SW480 (cell line): ENCODE data around the gene ZFYVE27.

Experiments used
- DNase-seq: peaks from one replicate; pipeline ENCODE4 v3.0.0-alpha.2; 2016; ENCODE audit warnings: low spot score

ZFYVE27 gene

GRCh38 chr10:97771055-97771891 lies 34.3 kb downstream of the ZFYVE27 start:
- DNase-seq: peak; percentile 64

DNA sequence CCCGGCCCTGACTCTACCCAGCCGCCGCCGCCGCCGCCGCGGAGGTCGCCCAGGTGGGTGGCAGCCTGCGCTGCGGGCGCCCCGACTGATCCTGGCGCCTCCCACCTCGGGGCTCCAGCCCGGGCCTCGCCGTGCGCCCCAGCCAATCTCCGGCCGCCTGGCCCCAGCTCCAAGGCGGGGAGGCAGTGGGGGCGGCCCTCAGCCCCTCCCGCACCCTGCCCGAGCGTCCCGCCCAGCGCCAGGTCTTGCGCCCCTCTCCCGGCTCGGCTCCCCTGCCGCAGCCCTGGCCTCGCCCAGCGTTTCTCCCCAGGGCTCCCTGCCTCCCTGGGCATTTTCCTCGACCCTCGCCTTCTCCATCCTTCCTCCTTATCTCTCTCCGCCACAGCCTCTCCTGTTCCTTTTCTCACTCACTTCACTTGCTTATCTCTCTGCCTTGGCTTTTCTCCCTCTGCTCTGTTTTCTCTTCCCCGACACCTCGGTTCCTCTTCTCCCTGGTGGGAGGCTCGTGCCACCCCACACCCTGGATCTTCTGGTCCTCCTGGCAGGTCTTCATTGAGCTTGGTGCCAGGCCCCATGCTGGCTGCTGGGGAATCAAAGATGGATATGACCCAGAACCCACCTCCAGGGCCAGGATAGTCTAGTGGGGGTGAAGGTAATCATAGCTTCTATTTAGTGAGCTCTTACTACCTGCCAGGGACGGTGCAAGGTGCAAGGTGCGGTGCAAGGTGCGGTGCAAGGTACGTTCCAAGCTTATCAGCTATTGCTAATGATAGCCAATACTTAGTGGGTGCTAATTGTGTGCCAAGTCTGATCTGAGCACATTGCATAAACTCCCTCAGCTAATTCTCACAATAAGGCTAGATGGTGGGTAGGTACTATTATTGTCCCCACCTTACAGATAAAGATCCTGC lies 35.2 kb downstream of the ZFYVE27 start, which contains the start of gene SFRP5:
Gene SFRP5, minus strand, starts transcription at position 87 of the 911 bp plus-strand sequence. CDS start 166 bp downstream, outside the sequence.
- DNase-seq: no peak

GRCh38 chr10:97773096-97773495 lies 36.2 kb downstream of the ZFYVE27 start:
- DNase-seq: no peak

- no peak for DNase-seq
These were observed 37.9 kb downstream of the ZFYVE27 start for GRCh38 chr10:97774811-97775294.

GRCh38 chr10:97777143-97777542 lies 40.2 kb downstream of the ZFYVE27 start:
- no peak for DNase-seq

DNA sequence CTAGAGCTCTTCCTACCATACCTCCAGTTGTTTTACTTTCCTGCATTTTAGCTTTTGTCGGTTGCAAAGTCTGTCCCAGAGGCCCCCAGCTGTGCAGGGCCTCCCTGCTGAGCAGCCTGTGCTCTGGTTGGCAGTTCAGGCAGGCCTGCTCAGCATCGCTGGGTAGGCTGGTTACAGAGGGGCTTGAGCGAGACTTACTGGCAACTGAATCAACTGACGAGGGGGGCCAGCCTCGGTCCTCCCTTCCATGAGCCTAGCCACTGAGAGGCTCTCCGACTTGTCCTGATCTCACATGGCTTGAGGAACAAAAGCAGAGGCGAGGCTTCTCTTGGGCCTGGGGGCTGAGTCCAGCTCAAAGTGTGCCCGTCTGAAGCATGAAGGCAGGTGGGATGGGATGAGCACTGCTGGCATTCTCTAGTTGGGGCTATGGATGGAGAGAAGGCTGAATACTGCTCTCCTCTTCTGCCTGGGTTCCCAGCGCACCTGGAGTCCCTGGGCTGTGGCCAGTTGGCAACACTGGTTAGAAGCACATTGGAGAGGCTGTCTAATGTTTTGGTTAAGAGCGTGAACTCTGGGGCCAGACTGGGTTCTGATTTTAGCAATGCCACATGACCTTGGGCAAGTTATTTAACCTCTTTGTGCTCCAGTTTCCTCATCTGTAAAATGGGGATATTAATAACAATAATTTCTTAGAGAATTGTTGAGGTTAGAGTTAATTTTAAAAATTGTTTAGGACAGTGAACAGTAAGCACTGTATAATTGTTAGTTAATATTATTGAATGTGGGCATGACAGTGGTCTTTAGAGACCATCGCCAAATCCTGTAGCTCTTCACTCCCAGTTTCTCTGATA lies 41.7 kb downstream of the ZFYVE27 start:
- DNase-seq: no peak

DNA sequence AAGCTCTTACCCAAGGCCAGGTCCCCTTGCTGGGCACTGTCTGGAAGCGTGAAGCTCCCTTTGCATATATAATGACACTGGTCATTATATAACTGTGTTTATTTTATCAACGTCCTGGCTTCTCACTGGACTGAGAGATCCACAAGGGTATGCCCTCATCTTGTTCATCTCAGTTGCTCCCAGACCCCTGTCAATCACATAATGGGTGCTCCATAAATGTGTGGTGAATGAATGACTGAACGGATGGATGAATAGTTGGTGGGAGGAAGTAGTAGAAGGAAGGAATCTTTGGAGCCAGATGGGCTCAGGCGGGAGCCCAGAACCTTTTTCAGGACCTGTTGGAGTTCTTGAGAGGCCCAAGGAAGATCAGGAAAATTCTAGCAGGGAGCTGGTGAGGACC lies 42.6 kb downstream of the ZFYVE27 start:
- no peak for DNase-seq

GRCh38 chr10:97779975-97780374 lies 43.0 kb downstream of the ZFYVE27 start:
- DNase-seq: no peak

- no peak for DNase-seq
These were observed 44.1 kb downstream of the ZFYVE27 start for GRCh38 chr10:97780841-97781617.

- DNase-seq: no peak
These were observed 44.8 kb downstream of the ZFYVE27 start for GRCh38 chr10:97781618-97782331.

GRCh38 chr10:97782455-97783228 lies 45.7 kb downstream of the ZFYVE27 start:
- DNase-seq: no peak

GRCh38 chr10:97784200-97784810 lies 47.4 kb downstream of the ZFYVE27 start:
- DNase-seq: no peak

DNA sequence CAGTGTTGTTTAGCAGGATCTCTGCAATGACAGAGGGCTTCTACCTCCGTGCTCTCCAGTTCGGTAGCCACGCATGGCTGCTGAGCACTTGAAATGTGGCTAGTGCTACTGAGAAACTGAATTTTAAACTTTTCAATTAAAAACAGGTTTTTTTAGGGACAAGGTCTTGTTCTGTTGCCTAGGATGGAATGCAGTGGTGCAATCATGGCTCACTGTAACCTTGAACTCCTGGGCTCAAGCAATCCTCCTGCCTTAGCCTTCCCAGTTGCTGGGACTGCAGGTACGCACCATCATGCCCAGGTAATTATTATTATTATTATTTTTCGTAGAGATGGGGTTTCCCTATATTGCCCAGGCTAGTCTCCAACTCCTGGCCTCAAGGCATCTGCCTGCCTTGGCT lies 48.3 kb downstream of the ZFYVE27 start:
- DNase-seq: no peak

DNA sequence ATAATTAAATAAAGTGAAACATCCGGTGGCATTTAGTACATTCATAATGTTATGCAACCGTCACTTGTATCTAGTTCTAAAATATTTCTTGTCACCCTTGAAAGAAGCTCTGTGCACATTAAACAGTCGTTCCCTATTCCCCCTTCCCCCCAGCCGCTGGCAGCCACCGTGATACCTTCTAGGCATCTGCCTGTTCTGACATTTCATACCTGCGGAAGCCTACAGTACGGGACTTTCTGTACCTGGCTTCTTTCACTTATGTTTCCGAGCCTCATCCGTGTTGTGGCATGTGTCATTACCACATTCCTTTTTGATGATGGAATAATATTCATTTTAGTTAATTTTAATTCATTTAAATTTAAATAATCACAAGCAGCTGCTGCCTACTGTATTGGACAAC lies 48.8 kb downstream of the ZFYVE27 start:
- DNase-seq: no peak

DNA sequence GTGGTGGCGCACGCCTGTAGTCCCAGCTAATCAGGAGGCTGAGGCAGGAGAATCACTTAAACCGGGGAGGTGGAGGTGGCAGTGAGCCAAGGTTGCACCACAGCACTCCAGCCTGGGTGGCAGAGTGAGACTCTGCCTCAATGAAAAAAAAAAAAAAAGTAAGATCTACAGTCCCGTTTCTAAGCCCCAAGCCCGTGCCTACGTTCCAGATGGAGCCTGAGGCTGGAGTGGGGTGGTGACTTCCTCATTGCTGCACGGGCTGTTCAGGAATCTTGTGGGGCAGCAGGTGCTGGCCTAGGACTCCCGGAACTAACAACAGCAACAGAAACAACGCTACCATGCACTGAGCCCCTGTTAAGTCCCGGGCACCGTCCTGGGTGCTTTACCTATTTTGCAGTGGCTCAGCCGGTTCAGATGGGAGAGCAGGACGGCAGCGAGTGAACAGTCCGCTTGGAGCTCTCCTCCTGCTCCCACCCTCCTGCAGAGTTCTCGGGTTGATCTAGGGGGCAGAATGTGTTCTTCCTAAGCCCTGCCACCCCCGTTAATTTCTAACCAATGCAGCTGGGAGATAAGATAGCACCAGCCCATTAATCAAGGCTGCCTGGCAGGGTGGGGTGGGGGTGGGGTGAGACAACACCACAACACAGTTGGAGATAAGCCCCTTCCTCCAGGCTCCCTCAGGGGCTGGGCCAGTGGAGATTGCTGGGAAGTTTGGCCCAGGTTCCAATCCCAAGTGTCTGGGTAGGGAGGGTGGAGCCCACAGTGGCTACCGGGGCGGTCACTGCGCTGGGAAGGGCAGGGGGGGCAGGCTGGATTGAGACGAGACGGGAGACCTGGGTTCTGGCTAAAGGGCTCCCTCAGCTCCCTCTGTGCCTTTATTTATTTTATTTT lies 51.9 kb downstream of the ZFYVE27 start:
- DNase-seq: no peak

GRCh38 chr10:97789770-97790397 lies 53.0 kb downstream of the ZFYVE27 start:
- no peak for DNase-seq
